ENCODE data around the gene ZCWPW2. TPM values are rescaled to one million over a fixed set of nuclear protein-coding genes. Genes with fewer than 3 reads are reported as not detected.

ZCWPW2 gene
- total RNA-seq, 1 experiment from 2014 or later, result 0.51 TPM

GRCh38 chr3:28349469-28350000 lies 1.0 kb downstream of the ZCWPW2 start:
- DNase-seq (ENCODE audit: low spot score), result no peak

GRCh38 chr3:28376424-28376823 lies 27.9 kb downstream of the ZCWPW2 start:
- DNase-seq (ENCODE audit: low spot score), result no peak

GRCh38 chr3:28386049-28386448 lies 37.5 kb downstream of the ZCWPW2 start:
- no peak for DNase-seq (ENCODE audit: low spot score)

GRCh38 chr3:28388978-28389377 lies 40.5 kb downstream of the ZCWPW2 start:
- DNase-seq (ENCODE audit: low spot score), result no peak

GRCh38 chr3:28399206-28399605 lies 50.7 kb downstream of the ZCWPW2 start:
- no peak for DNase-seq (ENCODE audit: low spot score)

GRCh38 chr3:28406241-28406640 lies 57.7 kb downstream of the ZCWPW2 start:
- no peak for DNase-seq (ENCODE audit: low spot score)

- DNase-seq (ENCODE audit: low spot score), result no peak
Observed at GRCh38 chr3:28449398-28449797, 100.9 kb downstream of the ZCWPW2 start.

GRCh38 chr3:28462866-28463265 lies 114.3 kb downstream of the ZCWPW2 start:
- no peak for DNase-seq (ENCODE audit: low spot score)

GRCh38 chr3:28467414-28467813 lies 118.9 kb downstream of the ZCWPW2 start:
- DNase-seq (ENCODE audit: low spot score), result no peak

GRCh38 chr3:28476194-28476593 lies 127.7 kb downstream of the ZCWPW2 start:
- peak; percentile 33 for DNase-seq (ENCODE audit: low spot score)

- DNase-seq (ENCODE audit: low spot score), result no peak
Observed at GRCh38 chr3:28476764-28477163, 128.2 kb downstream of the ZCWPW2 start.

- no peak for DNase-seq (ENCODE audit: low spot score)
Observed at GRCh38 chr3:28485164-28485563, 136.6 kb downstream of the ZCWPW2 start.

GRCh38 chr3:28495301-28495700 lies 146.8 kb downstream of the ZCWPW2 start:
- no peak for DNase-seq (ENCODE audit: low spot score)

- no peak for DNase-seq (ENCODE audit: low spot score)
Observed at GRCh38 chr3:28502397-28502937, 153.9 kb downstream of the ZCWPW2 start.

- no peak for DNase-seq (ENCODE audit: low spot score)
Observed at GRCh38 chr3:28504976-28505375, 156.5 kb downstream of the ZCWPW2 start.

GRCh38 chr3:28521663-28522062 lies 173.1 kb downstream of the ZCWPW2 start:
- no peak for DNase-seq (ENCODE audit: low spot score)

- DNase-seq (ENCODE audit: low spot score), result no peak
Observed at GRCh38 chr3:28542351-28542750, 193.8 kb downstream of the ZCWPW2 start.

GRCh38 chr3:28544236-28544635 lies 195.7 kb downstream of the ZCWPW2 start:
- no peak for DNase-seq (ENCODE audit: low spot score)

- no peak for DNase-seq (ENCODE audit: low spot score)
Observed at GRCh38 chr3:28544831-28545230, 196.3 kb downstream of the ZCWPW2 start.

- no peak for DNase-seq (ENCODE audit: low spot score)
Observed at GRCh38 chr3:28547677-28548076, 199.2 kb downstream of the ZCWPW2 start.

- no peak for DNase-seq (ENCODE audit: low spot score)
Observed at GRCh38 chr3:28553175-28553574, 204.7 kb downstream of the ZCWPW2 start.

- no peak for DNase-seq (ENCODE audit: low spot score)
Observed at GRCh38 chr3:28556195-28556594, 207.7 kb downstream of the ZCWPW2 start.

GRCh38 chr3:28564211-28564610 lies 215.7 kb downstream of the ZCWPW2 start:
- DNase-seq (ENCODE audit: low spot score), result no peak

- no peak for DNase-seq (ENCODE audit: low spot score)
Observed at GRCh38 chr3:28569357-28569756, 220.8 kb downstream of the ZCWPW2 start.

Measured in HT-29 (cell line).